ENCODE results near the gene SFRP5. TPM values are rescaled to one million over a fixed set of nuclear protein-coding genes. Genes with fewer than 3 reads are reported as not detected.

Gene SFRP5
- total and polyA plus RNA-seq, 10 donors = 0.09 to 3.6 TPM; not detected in 8

DNA sequence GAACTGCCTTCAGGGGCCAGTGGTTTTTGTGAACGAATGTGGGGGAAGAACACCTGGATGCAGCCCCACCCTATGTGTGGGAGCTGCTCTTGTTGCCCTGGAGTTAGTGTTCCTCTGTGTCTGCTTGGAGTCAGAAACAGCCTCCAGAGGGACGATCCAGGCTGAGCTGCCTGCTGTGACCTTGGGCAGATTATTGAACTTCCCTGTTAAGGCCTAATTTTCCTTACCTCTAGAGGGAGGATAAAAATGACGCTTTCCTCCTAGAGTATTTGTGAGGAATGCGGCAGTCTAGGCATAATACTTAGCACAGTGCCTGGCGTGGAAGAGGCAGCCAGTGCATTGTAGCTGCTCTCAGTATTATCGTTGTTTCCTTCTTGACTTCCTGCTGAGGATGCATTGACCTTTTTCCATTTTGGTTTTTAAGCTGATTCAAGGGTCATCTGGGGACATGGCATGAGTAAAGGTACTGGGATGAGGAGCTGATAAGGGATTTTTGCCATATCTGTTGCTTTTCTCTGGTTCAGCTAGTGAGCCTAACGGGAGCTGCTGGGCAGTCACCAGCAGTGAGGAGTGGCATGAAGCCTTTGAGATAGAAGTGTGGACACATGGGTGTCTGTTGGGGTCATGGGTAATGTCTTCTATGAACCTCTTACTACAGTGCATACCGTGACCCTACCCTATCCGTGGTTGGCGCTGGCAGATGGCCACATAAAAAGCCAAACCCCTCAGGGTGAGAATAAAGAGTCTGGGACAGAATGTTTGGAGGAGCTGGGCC, 28.4 kb downstream of the SFRP5 start:
- WGBS, 5 donors = 73 to 88% (median 82%) methylated on average over 10 of the region's 10 CpGs

DNA sequence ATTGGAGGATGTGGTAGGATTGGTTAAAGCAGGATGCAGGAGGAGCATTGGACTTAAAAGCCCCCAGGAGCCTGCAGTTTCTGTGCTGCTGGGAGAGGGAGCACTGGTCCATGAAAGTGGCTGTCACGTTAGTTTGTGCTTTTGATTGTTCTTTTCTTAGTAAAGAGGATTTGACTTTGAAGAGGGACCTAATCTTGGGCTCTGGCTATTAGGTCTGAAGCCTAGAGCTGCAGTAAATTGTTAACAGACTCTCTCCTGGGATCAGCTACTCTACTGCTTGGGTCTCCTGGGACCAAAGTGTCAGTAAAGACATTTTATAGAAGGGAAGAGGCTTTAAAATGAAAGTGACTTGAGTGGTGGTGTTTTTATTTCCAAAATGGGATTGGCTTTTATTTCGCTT, 31.2 kb downstream of the SFRP5 start:
- no peak overlapping the region for H3K4me3 ChIP-seq
- peaks cover 10 to 70% (median 43%) of the 10 kb centered on the region in 6 donors for H3K4me1 ChIP-seq
- WGBS, 5 donors = 69 to 87% (median 85%) methylated on average over 2 of the region's 2 CpGs
- TF ChIP-seq POLR2A (IDR thresholded peaks at IDR 0.05) (no peak), CTCF (IDR thresholded peaks at IDR 0.05 in 8 of 11, conservative IDR thresholded peaks at IDR 0.05 in 3 of 11) (no peak), POLR2AphosphoS5 (IDR thresholded peaks at IDR 0.05) (no peak)
- H3K27me3 ChIP-seq (replicated peaks in 1 of 7) = no peaks in the 10 kb centered on the region
- DNase-seq = no peak
- H3K27ac ChIP-seq = no peak overlapping the region
- intact Hi-C loops (cut with DNase I; ENCODE audit: low total_unique reads) = no loop called here
- H3K9me3 ChIP-seq = no peaks in the 10 kb centered on the region
- peaks cover 0 to 72% (median 44%) of the 10 kb centered on the region in 6 donors for H3K36me3 ChIP-seq

More for the DNA sequence above, 28.4 kb downstream of the SFRP5 start:
- H3K36me3 ChIP-seq = peaks cover 7 to 99% (median 70%) of the 10 kb centered on the region in 6 donors
- H3K9me3 ChIP-seq = no peaks in the 10 kb centered on the region
- peaks cover 4 to 51% (median 28%) of the 10 kb centered on the region in 6 donors for H3K4me1 ChIP-seq
- H3K27ac ChIP-seq = no peak overlapping the region
- peak; percentile 19 for DNase-seq
- TF ChIP-seq POLR2A (IDR thresholded peaks at IDR 0.05) (no peak), POLR2AphosphoS5 (IDR thresholded peaks at IDR 0.05) (no peak), CTCF (IDR thresholded peaks at IDR 0.05 in 8 of 11, conservative IDR thresholded peaks at IDR 0.05 in 3 of 11) (no peak)
- H3K4me3 ChIP-seq = no peak overlapping the region
- intact Hi-C loops (cut with DNase I; ENCODE audit: low total_unique reads) = no loop called here
- H3K27me3 ChIP-seq (replicated peaks in 1 of 7) = no peaks in the 10 kb centered on the region

- 90 to 99% (median 94%) methylated on average over 4 of the region's 4 CpGs for WGBS, 5 donors
- Histone ChIP-seq H3K36me3 (peaks cover 0 to 52% (median 26%) of the 10 kb centered on the region in 6 donors), H3K9me3 (no peaks in the 10 kb centered on the region), H3K4me3 (peak overlapping the region in 2 of 8 donors; percentile 80 to 86), H3K27me3 (replicated peaks in 1 of 7) (no peaks in the 10 kb centered on the region), H3K27ac (no peak overlapping the region), H3K4me1 (peaks cover 10 to 68% (median 42%) of the 10 kb centered on the region in 6 donors)
- DNase-seq = no peak
- TF ChIP-seq POLR2A (IDR thresholded peaks at IDR 0.05) = no peak
- intact Hi-C loops (cut with DNase I; ENCODE audit: low total_unique reads) = loop anchor here (5.0 kb wide), 1 partner anchor 36 kb away; no protein-coding TSS in a partner anchor
These were observed 33.2 kb downstream of the SFRP5 start for GRCh38 chr10:97738616-97739015.

DNA sequence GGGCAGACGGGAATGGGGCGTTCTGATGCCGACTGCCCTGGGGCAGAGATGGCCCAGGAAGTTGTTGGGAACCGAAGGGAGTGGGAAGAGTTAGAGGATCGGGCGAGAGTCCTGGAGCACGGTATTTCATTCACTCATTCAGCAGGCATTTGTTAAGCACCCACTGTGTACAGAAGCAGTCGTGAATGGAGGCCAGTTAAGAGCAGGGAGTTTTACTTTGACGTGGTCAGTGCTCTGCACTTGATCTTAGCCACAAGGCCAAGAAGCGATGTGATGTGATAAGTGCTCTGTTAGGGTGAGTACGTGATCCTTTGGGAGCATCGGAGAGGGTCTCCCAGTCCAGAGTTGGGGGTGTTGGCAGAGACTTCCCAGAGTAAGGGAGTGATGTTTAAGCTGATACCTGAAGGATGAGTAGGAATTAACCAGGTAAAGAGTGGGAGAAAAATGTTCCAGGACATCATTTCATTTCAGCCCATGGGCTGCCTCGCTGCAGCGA, 34.0 kb downstream of the SFRP5 start:
- intact Hi-C loops (cut with DNase I; ENCODE audit: low total_unique reads) = loop anchor here (5.0 kb wide), 1 partner anchor 36 kb away; no protein-coding TSS in a partner anchor
- no peak for DNase-seq
- no peaks in the 10 kb centered on the region for H3K9me3 ChIP-seq
- peaks cover 10 to 60% (median 38%) of the 10 kb centered on the region in 6 donors for H3K4me1 ChIP-seq
- TF ChIP-seq POLR2A (IDR thresholded peaks at IDR 0.05) = no peak
- no peak for TF ChIP-seq CTCF (IDR thresholded peaks at IDR 0.05 in 8 of 11, conservative IDR thresholded peaks at IDR 0.05 in 3 of 11)
- TF ChIP-seq POLR2AphosphoS5 (IDR thresholded peaks at IDR 0.05) = no peak
- no peaks in the 10 kb centered on the region for H3K27me3 ChIP-seq (replicated peaks in 1 of 7)
- peak overlapping the region; percentile 66 to 95 (median 84) for H3K4me3 ChIP-seq
- peak overlapping the region; percentile 85 to 98 (median 94) for H3K27ac ChIP-seq
- H3K36me3 ChIP-seq = peaks cover 0 to 44% (median 18%) of the 10 kb centered on the region in 6 donors
- WGBS, 5 donors = 30 to 35% (median 34%) methylated on average over 14 of the region's 14 CpGs

Data from spleen (tissue), 11 donors.